H1 (cell line): Measurements from ENCODE around the gene SCAF1. TPM values are rescaled to one million over a fixed set of nuclear protein-coding genes. Genes with fewer than 3 reads are reported as not detected.

ENCODE experiments used
- CHD1 ChIP-seq: IDR thresholded peaks from 2 replicates; pipeline ENCODE4 v1.6.1; 2012; ENCODE audit warnings: low read depth, low read length, improper control_type of control experiment
- CHD2 ChIP-seq: IDR thresholded peaks from 2 replicates; pipeline ENCODE4 v1.6.1; 2012; ENCODE audit warnings: low read length, improper control_type of control experiment
- FOSL1 ChIP-seq: IDR thresholded peaks from 2 replicates; pipeline ENCODE4 v1.6.1; 2011; ENCODE audit warnings: mild to moderate bottlenecking, low read depth, low read length, moderate library complexity; ENCODE audit not compliant: insufficient read depth
- JUN ChIP-seq: IDR thresholded peaks from 2 replicates; pipeline ENCODE4 v1.6.1; 2011; ENCODE audit warnings: low read depth, mild to moderate bottlenecking, improper control_type of control experiment, low read length
- RNF2 ChIP-seq: fragments of 200-900, 300-1000 bp; sonication (generic); IDR thresholded peaks from 2 replicates; pipeline ENCODE4 v1.7.1; 2016; ENCODE audit warnings: borderline replicate concordance, low read depth, mild to moderate bottlenecking, antibody characterized with exemption, low read length; ENCODE audit not compliant: poor library complexity, severe bottlenecking; ENCODE audit errors: missing control alignments
- SIX5 ChIP-seq: IDR thresholded peaks from 2 replicates; pipeline ENCODE4 v1.6.1; 2011; ENCODE audit warnings: mild to moderate bottlenecking, low read depth, low read length
- SRF ChIP-seq: IDR thresholded peaks from 2 replicates; pipeline ENCODE4 v1.6.1; 2011; ENCODE audit warnings: mild to moderate bottlenecking, low read depth, low read length, moderate library complexity
- TEAD4 ChIP-seq: IDR thresholded peaks from 2 replicates; pipeline ENCODE4 v1.6.1; 2012; ENCODE audit warnings: low read depth, low read length, inconsistent platforms, mixed read lengths
- polyA plus RNA-seq, 7 experiments: library from polyadenylated mRNA; depleted of rRNA in 3 of 7; stranded (reverse) in 5 of 7; unstranded in 2 of 7; fragments of >200 nt in 5 of 7; fragments of 200-250 nt in 2 of 7; gene quantifications; 1 replicate in 5 of 7; 2 replicates in 1 of 7; 4 replicates in 1 of 7; pipeline versions ENCODE4 v1.2.1 to v1.2.3, GENCODE V29; 2011 to 2013; ENCODE audit warnings: missing spikeins in 2 of 7, mixed read lengths in 2 of 7
- total RNA-seq: library from RNA; stranded (reverse); fragmentation: NEBNext Ultra II Directional; extraction: Animal tissue kit (Norgen Biotek cat#: 25700); gene quantifications from 2 replicates; pipeline ENCODE4 v1.2.1, GENCODE V29; 2021

SCAF1 gene
- total and polyA plus RNA-seq, 2 of the 8 experiments (the other 6 are each of a cell fraction or from before 2014, with no cell fraction given): 9.7 to 81.7 TPM

GRCh38 chr19:49677901-49678674 is 36.1 kb downstream of the SCAF1 start (continued):
- TF ChIP-seq RNF2 (no peak), SIX5 (no peak), CHD2 (peak; percentile 54; the same call in 1 of the 2 replicates), JUN (no peak), SRF (no peak), TEAD4 (no peak), CHD1 (no peak; the same call in 1 of the 2 replicates), FOSL1 (no peak)
